Hepatocyte (in vitro differentiated cells): ENCODE data around the gene HMOX1. TPM values are rescaled to one million over a fixed set of nuclear protein-coding genes. Genes with fewer than 3 reads are reported as not detected.

ENCODE experiments used
- DNase-seq: peaks from one replicate; pipeline ENCODE4 v3.0.0-alpha.2; 2016; ENCODE audit warnings: low spot score
- H2AFZ ChIP-seq: fragments of 200-600 bp; sonication (generic); 2 replicates; pipeline ENCODE4 v1.6.0; 2016; ENCODE audit warnings: antibody characterized with exemption, mild to moderate bottlenecking
- H3K27ac ChIP-seq: fragments of 200-600 bp; sonication (generic); 2 replicates; pipeline ENCODE4 v1.5.1; 2016; ENCODE audit warnings: mild to moderate bottlenecking
- H3K27me3 ChIP-seq: fragments of 200-600 bp; sonication (generic); 2 replicates; pipeline ENCODE4 v1.6.1; 2016
- H3K36me3 ChIP-seq: fragments of 200-600 bp; sonication (generic); replicated peaks from 2 replicates; pipeline ENCODE4 v1.5.1; 2016; ENCODE audit warnings: low read depth; ENCODE audit not compliant: insufficient read depth
- H3K4me1 ChIP-seq: fragments of 200-600 bp; sonication (generic); 2 replicates; pipeline ENCODE4 v1.5.1; 2016; ENCODE audit warnings: mild to moderate bottlenecking, moderate library complexity; ENCODE audit not compliant: insufficient read depth
- H3K4me2 ChIP-seq: fragments of 200-600 bp; sonication (generic); 2 replicates; pipeline ENCODE4 v1.6.0; 2016
- H3K4me3 ChIP-seq: fragments of 200-600 bp; sonication (generic); 2 replicates; pipeline ENCODE4 v1.5.1; 2016; ENCODE audit warnings: mild to moderate bottlenecking
- H3K79me2 ChIP-seq: fragments of 200-600 bp; sonication (generic); 2 replicates; pipeline ENCODE4 v1.6.0; 2017; ENCODE audit warnings: mild to moderate bottlenecking
- H3K9me2 ChIP-seq: fragments of 200-600 bp; sonication (generic); replicated peaks from 2 replicates; pipeline ENCODE4 v1.6.0; 2017; ENCODE audit warnings: mild to moderate bottlenecking; ENCODE audit not compliant: insufficient read depth
- H3K9me3 ChIP-seq: fragments of 200-600 bp; sonication (generic); 2 replicates; pipeline ENCODE4 v1.5.1; 2016; ENCODE audit warnings: low read depth, mild to moderate bottlenecking
- H4K20me1 ChIP-seq: fragments of 200-600 bp; sonication (generic); 2 replicates; pipeline ENCODE4 v1.6.0; 2016; ENCODE audit warnings: mild to moderate bottlenecking; ENCODE audit not compliant: insufficient read depth, poor library complexity, severe bottlenecking
- CTCF ChIP-seq: fragments of 200-600 bp; sonication (generic); IDR thresholded peaks from 2 replicates; pipeline ENCODE4 v1.5.1; 2016; ENCODE audit warnings: antibody characterized with exemption, mild to moderate bottlenecking; ENCODE audit not compliant: poor library complexity
- EZH2 ChIP-seq: fragments of 200-600 bp; sonication (generic); IDR thresholded peaks from 2 replicates; pipeline ENCODE4 v1.6.1; 2016; ENCODE audit warnings: antibody characterized with exemption, mild to moderate bottlenecking, borderline replicate concordance
- EZH2phosphoT487 ChIP-seq: fragments of 200-600 bp; sonication (generic); IDR thresholded peaks from one replicate; pipeline ENCODE4 v1.6.1; 2018; ENCODE audit warnings: antibody characterized with exemption, mild to moderate bottlenecking, low read depth, moderate library complexity; ENCODE audit not compliant: unreplicated experiment, severe bottlenecking
- WGBS: methylation state at CpG from one replicate; pipeline ENCODE4 v1.1.6; 2016; ENCODE audit warnings: low lambda C conversion rate; ENCODE audit errors: missing lambda C conversion rate; 5-methylcytosine and 5-hydroxymethylcytosine counted together
- polyA plus RNA-seq: library from polyadenylated mRNA; unstranded; fragments of >200 nt; fragmentation: Nextera tagmentation; extraction: Ambion mirVana; gene quantifications from 2 replicates; pipeline ENCODE4 v1.2.1, GENCODE V29; 2016
- total RNA-seq: library from RNA; depleted of rRNA; stranded (reverse); fragments of >200 nt; gene quantifications from 2 replicates; pipeline ENCODE4 v1.2.3, GENCODE V29; 2014

The HMOX1 gene
- total and polyA plus RNA-seq, 2 experiments from 2014 or later = 43.8 to 58.6 TPM

- Histone ChIP-seq H3K4me1 (no peaks in the 10 kb centered on the region), H3K4me2 (no peak overlapping the region), H3K9me3 (no peaks in the 10 kb centered on the region), H2AFZ (no peak overlapping the region), H3K27me3 (no peaks in the 10 kb centered on the region), H3K4me3 (no peak overlapping the region), H4K20me1 (no peaks in the 10 kb centered on the region), H3K36me3 (no peaks in the 10 kb centered on the region), H3K79me2 (no peaks in the 10 kb centered on the region), H3K27ac (no peak overlapping the region), H3K9me2 (no peaks in the 10 kb centered on the region)
- TF ChIP-seq CTCF (no peak), EZH2phosphoT487 (no peak), EZH2 (no peak)
- DNase-seq = no peak
- WGBS = 89% methylated on average over 4 of the region's 4 CpGs
Observed at GRCh38 chr22:35337932-35338331, 43.0 kb upstream of the HMOX1 start.

- H3K36me3 ChIP-seq = no peaks in the 10 kb centered on the region
- 93% methylated on average over 19 of the region's 19 CpGs for WGBS
- TF ChIP-seq EZH2phosphoT487 (no peak), EZH2 (no peak), CTCF (no peak)
Observed at GRCh38 chr22:35341090-35341874, 39.6 kb upstream of the HMOX1 start.

GRCh38 chr22:35342390-35342789 lies 38.5 kb upstream of the HMOX1 start:
- Histone ChIP-seq H3K27me3 (no peaks in the 10 kb centered on the region), H4K20me1 (no peaks in the 10 kb centered on the region), H3K4me2 (no peak overlapping the region), H3K9me2 (no peaks in the 10 kb centered on the region), H3K27ac (no peak overlapping the region), H3K36me3 (no peaks in the 10 kb centered on the region), H2AFZ (no peak overlapping the region), H3K4me1 (no peaks in the 10 kb centered on the region), H3K9me3 (no peaks in the 10 kb centered on the region), H3K4me3 (no peak overlapping the region), H3K79me2 (no peaks in the 10 kb centered on the region)
- DNase-seq = no peak
- TF ChIP-seq CTCF (no peak), EZH2phosphoT487 (no peak), EZH2 (no peak)
- 100% methylated on average over 4 of the region's 4 CpGs for WGBS

More at GRCh38 chr22:35341090-35341874, 39.6 kb upstream of the HMOX1 start:
- Histone ChIP-seq H3K4me2 (no peak overlapping the region), H3K4me3 (no peak overlapping the region), H3K9me2 (no peaks in the 10 kb centered on the region), H2AFZ (no peak overlapping the region), H3K79me2 (no peaks in the 10 kb centered on the region), H3K27ac (no peak overlapping the region), H3K9me3 (no peaks in the 10 kb centered on the region), H3K4me1 (no peaks in the 10 kb centered on the region), H4K20me1 (no peaks in the 10 kb centered on the region), H3K27me3 (no peaks in the 10 kb centered on the region)
- DNase-seq = no peak
